ENCODE measurements around the gene TPM2.

The TPM2 gene

GRCh38 chr9:35689542-35690293 lies at the start of gene TPM2:
Gene TPM2, minus strand, starts transcription at chr9:35689925. Its CDS starts 108 bp downstream, at chr9:35689817.
- DNase-seq, result no peak

DNA sequence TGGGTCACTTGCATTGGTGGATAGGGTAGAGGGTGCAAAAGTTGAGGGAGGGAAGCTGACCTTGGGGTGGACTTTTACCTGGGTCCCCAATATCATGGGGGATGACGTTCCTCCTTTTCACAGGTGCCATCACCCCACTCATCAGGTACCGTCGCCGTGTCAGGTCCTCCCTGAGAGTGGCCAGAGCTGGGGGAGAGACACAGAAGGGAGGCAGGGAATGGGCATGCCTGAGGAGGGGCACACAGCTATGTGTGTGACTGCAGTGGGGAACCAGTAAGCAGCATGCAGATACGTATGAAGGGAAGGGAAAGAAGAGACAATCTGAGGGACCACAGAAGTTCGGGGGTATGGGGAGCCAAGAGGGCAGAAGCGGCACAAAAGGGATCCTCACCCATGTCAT lies 49.2 kb upstream of the TPM2 start:
- DNase-seq, result no peak

DNA sequence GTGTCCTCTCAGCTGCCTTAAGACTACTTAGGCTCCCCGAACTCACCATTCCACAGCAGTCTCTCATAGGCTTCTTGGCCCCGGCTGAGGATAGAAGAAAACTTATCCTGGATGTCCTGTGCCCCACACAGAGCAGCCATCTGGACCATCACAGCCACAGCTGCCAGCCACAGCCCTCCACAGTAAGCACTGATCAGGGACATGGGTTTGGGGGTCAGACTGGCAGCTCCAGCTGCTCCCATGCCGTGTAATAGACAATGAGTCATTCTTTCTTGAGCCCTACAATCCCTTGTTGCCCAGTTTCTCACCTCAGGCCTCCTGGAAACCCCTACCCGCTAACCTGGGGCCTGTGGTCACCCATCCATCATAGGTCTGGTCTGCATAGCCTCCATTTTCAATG lies 48.5 kb upstream of the TPM2 start:
- no peak for DNase-seq

DNA sequence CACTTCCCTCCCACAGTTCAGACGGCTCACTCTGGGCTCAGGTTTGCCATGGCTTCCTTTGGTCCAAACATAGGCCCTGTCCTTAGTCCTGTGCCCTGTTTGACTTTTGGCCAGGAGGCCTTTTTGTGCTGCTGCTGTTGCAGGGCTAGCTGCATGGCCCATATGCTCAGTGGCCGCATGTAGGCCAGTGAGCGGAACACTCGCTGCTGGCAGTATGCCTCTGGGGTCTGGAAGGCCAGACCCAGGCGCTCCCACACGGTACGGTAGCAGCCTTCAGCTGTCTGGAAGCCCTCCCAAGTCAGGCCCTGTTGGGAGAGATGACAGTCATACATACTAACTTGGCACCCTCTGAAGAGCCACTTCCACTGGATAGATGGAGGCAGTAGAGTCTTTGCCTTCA lies 47.4 kb upstream of the TPM2 start:
- DNase-seq, result no peak

DNA sequence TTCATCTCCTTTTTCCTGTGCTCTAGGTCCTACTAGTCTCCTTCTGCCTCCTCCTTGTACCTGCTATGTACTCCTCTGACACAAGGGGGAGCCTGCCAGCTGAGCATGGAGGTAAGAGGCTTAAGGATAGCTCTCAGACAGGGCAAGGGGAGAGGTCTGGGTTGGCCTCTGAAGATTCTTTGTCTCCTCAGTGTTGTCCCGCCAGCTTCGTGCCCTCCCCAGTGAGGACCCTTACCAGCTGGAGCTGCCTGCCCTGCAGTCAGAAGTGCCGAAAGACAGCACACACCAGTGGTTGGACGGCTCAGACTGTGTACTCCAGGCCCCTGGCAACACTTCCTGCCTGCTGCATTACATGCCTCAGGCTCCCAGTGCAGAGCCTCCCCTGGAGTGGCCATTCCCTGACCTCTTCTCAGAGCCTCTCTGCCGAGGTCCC lies 46.5 kb upstream of the TPM2 start:
- DNase-seq, result peak; percentile 43

DNA sequence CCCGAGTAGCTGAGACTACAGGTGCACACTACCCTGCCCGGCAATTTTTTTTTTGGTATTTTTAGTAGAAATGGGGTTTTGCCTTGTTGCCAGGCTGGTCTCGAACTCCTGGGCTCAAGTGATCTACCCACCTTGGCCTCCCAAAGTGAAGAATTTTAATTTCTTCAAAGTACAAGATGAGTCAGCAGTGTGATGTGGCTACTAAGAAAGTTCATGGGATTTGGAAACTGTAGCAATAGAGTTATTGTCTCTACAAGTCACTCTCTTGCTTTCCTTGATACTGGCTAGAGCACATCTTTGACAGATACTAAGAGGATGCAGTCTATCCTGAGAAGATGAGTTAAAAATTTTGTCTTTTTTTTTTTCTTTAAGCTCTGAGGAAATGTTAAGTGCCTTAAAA lies 44.4 kb upstream of the TPM2 start:
- no peak for DNase-seq

- peak; percentile 41 for DNase-seq
These were observed 43.2 kb upstream of the TPM2 start for GRCh38 chr9:35732800-35733541.

DNA sequence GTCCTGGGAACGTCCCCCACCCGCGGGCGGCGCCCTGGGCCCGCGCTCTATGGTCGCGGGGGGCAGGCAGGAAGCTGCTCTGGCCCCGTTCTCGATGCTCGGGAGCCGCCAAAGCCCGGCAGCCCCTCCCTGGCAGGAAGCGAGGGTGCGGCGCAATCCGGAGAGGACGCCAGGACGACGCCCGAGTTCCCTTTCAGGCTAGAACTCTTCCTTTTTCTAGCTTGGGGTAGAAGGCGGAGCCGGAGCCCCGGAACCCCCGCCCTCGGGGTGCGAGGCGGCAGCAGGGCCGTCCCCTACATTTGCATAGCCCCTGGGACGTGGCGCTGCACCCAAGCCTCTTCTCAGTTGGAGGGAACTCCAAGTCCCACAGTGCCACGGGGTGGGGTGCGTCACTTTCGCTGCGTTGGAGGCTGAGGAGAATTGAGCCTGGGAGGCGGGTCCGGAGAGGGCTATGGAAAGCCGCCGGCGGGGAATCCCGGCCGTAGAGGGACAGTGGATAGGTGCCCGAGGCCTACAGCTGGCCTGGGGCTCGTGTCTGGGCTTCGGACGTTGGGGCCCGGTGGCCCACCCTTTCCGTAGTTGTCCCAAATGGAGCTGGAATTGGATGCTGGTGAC lies 42.6 kb upstream of the TPM2 start, which contains the start of the genes CREB3 and TLN1:
CREB3 (plus strand) TSS at position 482 of the 615 bp plus-strand sequence; CDS start at position 589, 107 bp downstream.
TLN1 (minus strand) TSS at position 11 of the 615 bp plus-strand sequence. CDS start 6,501 bp downstream, outside the sequence.
- DNase-seq, result peak; percentile 97

GRCh38 chr9:35731415-35732184 lies 41.9 kb upstream of the TPM2 start:
- no peak for DNase-seq

DNA sequence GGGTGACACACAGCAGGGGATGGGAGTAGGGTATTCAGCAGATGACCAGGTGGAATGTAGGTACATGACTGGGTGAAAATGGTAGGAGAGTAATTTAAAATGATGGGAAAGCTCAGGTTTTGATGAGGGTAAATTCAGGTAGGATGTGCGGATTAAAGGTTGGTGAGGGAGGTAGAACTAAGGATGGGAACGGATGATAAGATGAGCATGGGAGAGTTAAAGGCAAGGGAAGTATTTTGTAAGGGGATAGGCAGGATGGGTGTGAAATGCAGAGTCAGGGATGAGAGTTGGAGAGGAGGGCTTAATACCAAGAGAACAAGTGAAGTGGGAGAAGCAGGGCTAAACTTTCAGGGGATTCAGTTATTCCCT lies 40.7 kb upstream of the TPM2 start:
- no peak for DNase-seq

DNA sequence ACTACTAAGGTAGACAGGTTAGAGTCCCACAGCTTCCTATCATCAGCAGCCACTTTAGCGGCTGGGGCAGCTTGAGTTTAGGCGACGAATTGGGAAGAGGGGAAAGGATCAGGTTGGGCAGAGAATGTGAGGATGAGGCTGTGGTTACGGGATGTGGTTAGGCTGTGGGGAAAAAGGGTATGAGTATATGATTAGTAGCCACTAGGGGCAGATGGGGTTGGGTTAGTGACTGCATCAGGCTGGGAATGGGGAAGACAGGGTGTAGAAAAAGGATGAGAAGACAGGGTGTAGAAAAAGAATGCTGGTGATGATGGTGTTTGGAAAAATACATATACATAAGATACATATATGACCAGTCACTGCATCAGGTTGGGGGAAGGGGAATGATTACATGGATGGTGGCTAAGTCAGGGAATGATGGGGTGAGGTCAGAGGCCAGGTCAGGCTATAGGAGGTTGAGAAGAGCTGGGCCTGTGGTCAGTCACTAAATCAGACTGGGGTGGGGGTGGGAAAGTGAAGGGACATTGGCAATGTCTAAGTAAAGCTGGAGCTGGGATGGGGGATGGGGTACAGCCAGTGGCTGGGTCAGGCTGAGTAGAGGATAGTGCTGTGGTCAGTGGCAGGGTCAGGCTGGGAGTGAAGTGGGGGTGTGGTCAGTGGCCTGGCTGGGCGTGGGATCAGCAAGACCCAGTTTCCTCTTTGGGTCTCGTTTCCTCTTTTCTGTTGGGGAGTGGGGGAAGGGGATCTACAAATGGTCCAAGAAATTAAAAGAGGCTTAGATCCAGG lies 40.2 kb upstream of the TPM2 start:
- DNase-seq, result no peak

DNA sequence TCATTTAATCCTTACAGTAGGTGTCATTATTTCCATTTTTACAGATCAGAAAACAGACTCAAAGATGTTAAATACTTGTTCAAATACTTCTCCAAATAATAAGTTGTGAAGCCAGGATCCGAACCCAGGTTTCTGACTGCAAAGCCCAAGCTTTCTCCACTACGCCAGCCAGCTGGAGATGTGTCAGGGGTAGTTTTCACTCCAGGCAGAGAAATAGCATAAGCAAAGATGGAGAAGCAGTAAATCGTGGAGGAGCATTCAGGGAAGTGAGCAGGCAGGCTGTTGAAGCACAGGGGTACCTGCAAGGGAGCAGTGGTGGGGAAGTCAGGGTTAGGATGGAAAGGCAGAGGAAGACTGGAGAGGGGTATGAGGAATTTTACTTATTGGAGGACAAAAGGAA lies 39.4 kb upstream of the TPM2 start:
- DNase-seq, result no peak

- no peak for DNase-seq
These were observed 38.6 kb upstream of the TPM2 start for GRCh38 chr9:35728041-35728971.

DNA sequence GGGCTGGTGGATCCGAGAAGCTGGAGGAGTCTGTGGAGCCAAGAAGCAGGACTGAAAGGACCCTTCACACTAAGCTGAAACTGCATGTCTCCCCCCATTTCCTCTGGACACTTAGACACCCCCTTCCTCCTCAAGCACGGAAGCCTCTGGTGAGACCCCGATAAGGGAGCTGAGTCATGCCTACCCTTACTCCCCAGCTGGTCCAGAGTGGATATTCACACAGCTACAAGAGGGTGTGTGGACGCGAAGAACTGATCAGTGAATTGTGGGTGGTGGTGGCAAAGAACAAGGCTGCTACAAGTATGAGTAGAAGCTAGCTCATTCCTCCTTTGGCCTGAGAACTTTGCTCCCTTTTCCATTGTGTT lies 37.9 kb upstream of the TPM2 start:
- no peak for DNase-seq

DNA sequence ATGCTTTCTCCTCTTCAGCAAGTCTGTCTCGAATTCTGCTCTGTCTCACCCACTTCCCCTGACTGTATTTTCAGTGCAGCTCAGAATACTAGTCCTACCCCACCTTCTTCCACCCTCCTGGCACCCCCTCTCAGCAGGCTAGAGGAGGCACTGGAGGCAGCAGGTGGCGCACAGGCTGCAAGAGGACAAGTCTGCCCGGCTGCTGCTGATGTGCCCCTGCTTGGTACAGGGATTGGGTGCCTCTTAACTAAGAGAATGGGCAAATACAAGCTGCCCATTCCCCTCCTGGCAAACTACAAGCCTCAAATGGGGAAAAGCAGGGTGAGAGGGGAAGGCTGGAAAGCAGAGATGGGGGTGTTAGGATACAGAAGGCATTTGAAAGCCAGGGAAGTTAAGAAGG lies 37.2 kb upstream of the TPM2 start:
- DNase-seq, result no peak

DNA sequence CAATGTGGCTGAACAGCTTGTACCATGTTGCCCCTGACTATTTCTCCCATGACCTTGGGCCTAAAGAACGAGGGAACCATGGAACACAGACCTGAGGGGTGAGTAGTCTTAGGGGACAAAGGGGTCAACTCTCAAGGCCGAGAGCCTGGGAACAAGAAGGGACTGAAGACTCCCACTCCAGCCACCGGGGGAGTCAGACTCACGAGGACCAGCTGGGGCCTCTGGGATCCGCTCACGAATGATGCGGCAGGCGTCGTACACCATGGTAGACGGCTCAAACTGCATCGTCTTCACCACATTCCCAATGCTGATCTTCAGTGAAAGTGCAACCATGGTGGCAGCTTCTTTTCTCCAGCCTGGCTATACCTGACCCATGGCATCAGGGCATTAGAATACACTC lies 35.6 kb upstream of the TPM2 start:
- DNase-seq, result no peak

GRCh38 chr9:35723908-35724307 lies 34.2 kb upstream of the TPM2 start:
- DNase-seq, result no peak

GRCh38 chr9:35723426-35723825 lies 33.7 kb upstream of the TPM2 start:
- DNase-seq, result no peak

GRCh38 chr9:35719546-35719945 lies 29.8 kb upstream of the TPM2 start:
- DNase-seq, result no peak

DNA sequence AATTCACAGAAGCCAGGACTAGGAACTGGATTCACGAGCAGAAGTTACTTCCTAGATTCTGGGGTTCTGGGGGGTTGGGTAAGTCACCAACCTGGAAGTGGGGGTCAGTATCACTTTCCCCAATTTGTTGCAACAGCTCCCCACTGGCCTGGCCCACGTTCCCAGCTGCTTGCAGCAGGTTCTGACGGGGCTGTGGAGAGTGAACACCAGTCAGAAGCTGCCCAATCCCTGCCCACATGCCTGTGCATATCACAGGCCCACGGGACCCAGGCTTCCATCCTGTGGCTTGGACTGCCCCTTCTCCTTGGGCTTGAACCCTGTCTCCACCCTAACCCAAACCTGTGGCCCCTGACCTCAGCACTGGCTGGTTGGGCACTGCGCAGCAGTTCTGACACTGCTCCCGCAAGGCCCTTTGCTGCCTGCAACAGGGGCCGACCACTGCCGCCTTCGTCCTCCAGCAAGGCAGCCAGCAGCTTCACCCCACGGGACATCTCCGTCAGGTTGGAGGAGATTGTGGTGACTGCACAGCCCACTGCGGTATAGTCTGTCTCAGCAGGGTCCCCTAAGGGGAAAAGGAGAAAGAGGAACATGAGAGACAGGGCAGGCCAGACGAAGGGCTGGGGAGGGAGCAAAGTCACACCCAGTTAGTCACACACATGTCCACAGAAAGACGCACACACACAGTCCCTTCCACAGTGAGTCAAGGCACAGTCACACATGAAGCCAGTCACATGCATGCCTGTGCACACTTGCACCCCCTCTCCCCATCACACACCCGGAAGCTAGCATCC lies 29.2 kb upstream of the TPM2 start:
- DNase-seq, result no peak

Measured in DMS79 (cell line).